ENCODE data around the gene GGTA1.
A peak's percentile ranks its signal among the peaks of the same experiment; 100 is the strongest.
"Not testable (repeated sequence)": the region's sequence is repeated elsewhere in the genome, so short reads cannot be mapped to it uniquely, and the experiment has no call there.

GGTA1 gene

DNA sequence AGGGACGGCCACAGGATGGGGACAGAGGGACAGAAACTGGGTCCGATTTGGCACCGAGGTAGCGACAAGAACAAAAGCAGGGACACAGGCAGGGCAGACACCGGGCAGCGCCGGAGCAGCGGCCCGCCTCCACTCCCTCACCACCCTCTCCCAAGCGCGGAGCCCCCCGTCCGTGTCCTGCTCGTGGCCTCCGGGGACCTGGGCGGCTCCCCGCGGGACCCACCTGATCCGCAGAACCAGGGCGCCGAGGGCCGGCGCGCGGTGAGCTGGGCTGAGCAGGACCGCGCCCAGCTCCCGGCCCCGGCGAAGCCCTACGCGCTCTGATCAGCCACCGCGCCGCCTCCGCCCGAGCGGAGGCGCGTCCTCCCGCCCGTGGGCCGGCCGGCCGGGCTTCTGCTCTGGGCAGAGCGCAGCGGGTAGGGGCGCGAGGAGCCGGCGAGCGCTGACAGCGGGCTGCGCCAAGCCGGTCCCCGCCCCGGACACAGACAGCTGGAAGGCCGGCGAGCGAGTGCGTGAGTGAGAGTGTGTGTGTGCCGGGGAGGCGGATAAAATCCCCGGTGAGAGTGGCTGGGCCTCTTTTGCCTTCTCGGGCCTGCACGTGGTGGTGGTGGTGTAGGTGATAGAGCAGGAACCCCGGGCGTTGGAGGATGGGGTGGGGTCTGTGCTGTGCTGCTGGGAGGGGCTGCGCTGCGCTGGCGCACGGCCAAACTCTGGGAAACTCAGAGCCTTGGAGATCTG is at the start of gene GGTA1:
GGTA1 (minus strand) TSS at position 418 of the 738 bp plus-strand sequence. CDS start 31,922 bp downstream, outside the sequence.
- DNase-seq: peak in 21 of 56 donors; percentile 20 to 59 (median 29)

DNA sequence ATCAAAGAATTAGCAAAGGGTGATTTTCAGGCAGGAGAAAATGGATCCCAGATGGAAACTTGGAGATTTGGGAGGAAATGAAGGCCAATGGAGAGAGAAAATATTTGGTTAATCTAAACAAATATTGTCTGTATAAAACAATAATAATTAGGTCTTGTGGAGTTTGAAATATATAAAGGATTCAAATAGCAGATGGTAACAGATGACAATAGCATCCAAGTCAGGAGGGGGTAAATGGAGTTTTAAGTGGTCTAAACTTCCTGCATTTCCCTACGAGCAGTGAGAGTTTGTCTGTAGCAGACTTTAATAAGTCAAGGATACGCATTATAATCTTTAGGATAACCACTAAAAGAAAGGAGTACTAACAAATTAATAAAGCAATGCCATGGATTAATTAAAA is 49.0 kb upstream of the GGTA1 start:
- DNase-seq: no peak

DNA sequence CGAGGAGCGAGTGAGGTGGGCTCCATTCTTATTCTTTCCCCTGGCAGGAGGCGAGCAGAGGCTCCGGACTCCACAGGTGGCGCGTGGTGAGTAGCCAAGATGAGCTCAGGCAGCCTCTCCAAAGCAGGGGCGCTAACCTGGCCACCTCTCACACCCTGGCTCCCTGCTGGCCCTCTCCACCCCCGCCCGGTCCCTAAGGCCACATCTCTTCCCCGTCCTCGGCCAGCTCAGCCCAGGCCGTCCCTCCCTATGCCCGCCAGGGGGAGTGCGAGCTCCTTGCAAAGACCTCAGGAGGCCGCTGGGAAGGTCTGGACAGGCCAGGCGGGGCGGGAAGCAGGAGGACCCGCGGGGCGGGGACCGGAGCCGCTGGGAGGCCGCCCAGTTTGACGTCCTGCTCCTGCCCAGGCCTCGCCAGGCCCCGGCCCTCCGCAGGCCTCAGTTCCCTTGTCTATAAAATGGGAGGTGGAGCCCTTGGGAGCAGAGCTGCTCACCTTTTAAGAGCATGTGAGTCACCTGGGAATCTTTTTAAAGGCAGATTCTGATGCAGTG is 46.3 kb upstream of the GGTA1 start:
- peak in 55 of 56 donors; percentile 21 to 94 (median 81) for DNase-seq

DNA sequence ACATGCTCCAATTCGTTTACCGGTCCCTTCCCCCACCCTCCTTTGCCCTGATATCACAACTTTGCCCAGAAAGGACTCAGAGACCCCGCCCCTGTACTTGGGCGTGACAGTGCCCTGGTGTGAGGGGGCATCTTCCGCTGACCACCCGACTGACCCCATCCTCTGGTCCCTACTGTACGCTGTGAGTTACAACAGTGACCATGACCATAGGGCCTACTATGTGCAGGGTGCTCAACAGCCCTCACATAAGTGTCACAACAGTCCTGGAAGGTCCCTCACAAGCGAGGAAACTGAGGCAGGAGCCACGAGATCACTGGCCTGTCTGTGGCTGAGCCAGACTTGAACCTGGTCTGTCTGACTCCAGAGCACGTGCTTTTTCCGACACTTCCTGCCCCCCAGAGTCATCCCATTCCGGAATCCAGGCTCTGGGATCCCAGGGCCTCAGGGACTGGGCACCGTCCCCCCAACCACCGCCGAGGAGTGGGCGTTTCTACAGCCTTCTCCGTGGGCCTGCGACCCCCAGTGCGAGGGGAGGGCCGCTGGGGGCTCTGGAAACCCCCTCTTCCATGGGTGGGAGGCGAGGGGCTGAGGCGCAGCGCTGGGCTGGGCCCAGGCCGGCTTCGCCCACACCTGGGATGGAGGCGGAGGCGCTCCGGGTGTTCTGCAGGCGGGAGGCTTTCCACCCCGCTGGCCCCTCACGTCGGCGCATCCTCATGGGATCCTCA is 45.7 kb upstream of the GGTA1 start:
- no peak for DNase-seq

DNA sequence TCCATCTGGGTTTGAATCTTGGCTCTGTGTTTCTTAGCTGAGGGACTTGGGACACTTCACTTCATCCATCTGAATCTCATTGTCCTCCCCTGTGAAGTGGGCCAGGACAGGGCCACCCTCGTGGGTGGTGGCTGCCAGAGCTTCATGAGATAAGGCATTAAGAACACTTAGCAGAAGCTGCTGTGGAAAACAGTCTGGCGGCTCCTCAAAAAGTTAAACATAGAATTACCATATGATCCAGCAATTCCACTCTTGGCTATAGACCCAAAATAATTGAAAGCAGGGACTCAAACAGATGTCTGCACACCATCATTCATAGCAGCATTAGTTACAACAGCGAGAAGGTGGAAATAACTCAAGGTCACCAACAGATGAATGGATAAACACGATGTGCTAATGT is 42.4 kb upstream of the GGTA1 start:
- no peak for DNase-seq

DNA sequence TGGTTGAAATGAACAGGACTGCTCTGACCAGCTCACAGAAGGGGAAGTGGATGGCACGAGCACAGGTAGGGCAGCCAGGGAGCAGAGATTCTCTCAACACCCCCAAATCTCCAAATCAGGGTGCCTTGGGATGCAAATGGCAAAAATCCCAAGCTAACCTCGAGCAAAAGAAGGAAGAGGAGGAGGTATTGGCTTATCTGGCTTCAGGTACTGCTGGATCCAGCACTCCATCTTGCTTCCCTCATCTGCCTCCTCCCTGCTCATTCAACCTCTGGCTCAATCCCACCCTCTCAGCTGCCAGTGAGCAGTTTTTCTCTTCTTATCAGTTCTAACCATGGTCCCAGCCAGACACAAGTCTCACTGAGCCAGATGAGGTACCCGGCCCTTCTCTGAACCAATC is 41.6 kb upstream of the GGTA1 start:
- DNase-seq: no peak

DNA sequence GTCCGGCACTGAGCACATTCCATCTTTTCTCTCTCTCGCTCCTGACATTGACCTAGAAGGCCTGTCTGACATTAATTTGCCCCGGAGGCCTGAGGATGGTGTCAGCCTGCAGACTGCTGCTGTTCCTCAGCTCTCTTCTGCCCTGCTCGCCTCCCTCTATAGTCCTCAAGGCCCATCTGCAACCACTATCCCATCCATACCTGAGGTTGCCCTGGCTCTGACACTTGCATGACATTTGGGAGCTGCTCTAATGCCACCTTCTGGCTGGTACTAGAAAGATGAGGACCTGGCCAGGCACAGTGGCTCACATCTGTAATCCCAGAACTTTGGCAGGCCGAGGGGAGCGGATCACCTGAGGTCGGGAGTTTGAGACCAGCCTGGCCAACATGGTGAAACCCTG is 38.6 kb upstream of the GGTA1 start:
- DNase-seq: peak in 1 of 56 donors; percentile 13

DNA sequence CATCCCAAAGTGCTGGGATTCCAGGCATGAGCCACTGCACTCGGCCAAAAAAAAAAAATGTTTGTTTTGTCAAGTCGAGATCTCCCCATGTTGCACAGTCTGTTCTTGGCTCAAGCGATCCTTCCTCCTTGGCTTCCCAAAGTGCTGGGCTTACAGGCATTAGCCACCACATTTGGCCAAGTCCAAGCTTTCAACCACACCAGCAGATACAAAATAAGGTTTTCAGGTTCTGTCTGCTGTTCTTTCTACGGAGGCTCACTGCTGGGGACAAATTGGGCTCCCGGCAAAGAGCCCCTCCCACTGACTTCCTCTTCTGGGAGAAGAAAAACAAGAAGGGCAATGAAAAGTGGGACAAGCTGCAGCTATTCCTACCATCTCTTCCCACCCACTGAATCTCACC is 37.6 kb upstream of the GGTA1 start:
- peak in 3 of 56 donors; percentile 3 to 21 (median 12) for DNase-seq

DNA sequence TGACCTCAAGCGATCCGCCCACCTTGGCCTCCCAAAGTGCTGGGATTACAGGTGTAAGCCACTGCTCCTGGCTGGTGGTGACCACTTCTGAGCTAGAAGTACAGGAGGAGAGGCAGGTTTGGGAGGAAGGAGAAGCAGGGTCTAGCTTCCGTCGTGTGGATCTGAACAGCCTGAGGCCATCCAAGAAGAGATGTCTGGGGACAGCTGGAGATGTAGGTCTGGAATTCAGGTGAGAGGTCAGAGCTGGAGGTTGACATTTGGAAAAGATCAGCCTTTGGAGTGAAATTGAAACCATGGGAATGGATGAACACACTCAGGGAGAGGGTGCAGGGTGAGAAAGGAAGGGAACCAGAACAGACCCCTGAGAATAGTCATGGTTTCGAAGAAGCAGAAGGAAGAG is 33.2 kb upstream of the GGTA1 start:
- no peak for DNase-seq

DNA sequence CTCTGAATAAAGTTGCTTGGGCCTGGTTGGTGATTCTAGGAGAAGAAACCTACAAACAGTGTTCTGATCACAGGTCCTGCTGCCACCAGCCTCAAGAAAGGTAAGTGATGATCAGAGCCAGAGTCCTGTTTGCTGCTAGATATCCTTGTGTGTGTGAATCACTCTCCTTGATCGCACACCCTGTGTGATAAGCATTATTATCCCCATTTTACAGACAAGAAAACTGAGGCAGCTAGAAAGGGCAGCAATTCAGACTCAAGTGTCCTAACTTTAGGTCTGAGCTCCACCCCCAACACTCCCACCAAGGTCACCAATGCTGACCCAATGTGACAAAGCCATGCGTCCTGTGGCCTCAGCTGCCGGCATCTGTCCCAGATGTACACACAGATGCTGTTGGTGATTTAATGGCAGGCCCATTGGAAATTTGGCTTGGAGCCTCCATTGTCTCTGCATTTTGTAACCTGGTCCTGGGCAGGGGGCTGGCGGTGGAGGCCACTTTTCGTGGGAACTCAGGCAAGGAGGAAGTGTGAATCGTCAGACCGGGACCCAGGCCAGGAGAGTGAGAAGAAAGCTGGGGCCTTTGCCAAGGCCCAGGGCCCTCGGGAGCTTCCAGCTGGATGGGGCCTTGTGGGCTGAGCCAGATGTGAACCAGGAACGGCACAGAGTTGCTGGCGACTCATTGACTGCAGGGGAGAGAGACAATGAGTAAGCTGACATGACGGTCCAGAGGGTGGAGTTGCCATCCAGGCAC is 29.8 kb upstream of the GGTA1 start:
- peak in 39 of 56 donors; percentile 8 to 72 (median 42) for DNase-seq

DNA sequence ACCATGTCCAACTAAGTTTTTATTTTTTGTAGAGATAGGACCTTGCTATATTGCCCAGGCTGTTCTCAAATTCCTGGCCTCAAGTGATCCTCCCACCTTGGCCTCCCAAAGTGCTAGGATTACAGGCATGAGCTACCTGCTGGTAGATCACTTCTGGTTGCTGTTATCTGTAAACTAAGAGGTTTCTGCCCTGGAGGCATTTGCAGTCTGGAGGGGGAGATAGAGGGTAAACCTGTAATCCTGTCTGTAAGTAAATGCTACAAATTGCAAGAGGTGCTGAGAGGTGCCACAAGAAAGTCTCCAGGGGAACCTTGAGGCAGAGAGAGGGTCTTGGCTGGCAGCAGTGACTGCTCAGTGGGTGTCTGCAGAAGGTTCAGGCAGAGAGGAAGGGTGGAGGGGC is 29.0 kb upstream of the GGTA1 start:
- no peak for DNase-seq

DNA sequence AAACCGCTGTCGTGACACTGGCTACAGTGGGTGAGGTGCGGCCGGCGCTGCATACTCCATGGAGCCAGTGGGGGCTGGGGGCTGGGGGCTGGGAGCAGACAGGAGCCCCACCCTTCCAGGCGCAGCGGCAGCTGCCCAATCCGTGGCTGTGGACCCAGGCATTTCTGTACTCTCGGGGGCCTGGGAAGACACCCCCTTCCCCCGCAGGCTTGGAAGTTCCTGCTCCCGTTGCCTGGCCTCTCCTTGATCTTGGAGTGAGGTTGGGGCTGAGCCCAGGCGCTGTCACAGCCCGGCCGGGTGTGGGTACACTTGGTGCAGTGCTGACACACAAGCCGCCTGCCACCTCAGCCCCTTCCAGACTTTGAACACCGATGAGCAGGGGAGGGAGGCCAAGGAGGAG is 27.7 kb upstream of the GGTA1 start:
- DNase-seq: peak in 1 of 56 donors; percentile 8

DNA sequence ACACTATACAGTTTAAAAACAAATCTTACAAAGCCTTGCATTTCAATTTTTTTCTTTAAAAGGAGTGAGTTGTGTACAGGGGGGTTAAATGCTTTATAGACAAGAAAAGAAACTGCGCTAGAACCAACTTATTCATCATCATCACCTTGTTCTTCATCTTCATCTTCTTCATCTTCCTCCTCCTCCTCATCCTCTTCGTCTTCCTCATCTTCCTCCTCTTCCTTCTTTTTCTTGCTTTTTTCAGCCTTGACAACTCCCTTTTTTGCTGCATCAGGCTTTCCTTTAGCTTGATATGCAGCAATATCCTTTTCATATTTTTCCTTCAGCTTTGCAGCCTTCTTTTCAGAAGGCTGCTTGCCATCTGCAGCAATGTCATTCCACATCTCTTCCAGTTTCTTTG is 20.0 kb upstream of the GGTA1 start:
- not testable (repeated sequence) for DNase-seq

DNA sequence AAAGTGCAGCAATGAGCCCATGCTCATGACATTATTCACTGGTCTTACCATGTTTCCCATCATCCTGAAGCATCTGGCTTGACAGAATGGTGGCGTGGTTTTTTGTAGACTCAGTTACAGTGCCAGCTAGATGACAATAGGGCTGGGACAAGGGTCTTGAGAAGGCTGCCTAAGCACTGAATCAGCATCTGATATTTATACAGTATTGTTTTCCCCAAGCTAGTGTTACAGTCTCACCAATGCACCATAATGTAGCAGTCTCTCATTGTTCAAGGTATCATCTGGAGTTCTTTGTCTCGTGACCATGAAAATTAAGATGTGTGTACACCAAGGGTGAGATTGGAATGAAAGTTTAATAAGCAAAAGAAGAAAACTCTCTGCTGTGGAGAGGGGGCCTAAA is 19.0 kb upstream of the GGTA1 start:
- no peak for DNase-seq

DNA sequence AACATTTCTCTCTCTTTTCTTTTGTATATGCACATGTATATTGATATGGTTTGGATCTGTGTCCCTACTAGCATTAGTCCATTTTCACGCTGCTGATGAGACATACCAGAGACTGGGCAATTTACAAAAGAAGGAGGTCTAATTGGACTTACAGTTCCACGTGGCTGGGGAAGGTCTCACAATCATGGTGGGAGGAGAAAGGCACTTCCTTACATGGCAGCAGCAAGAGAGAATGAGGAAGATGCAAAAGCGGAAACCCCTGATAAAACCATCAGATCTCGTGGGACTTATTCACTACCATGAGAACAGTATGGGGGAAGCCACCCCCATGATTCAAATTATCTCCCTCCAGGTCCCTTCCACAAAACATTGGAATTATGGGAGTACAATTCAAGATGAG is 13.5 kb upstream of the GGTA1 start:
- DNase-seq: not testable (repeated sequence)

DNA sequence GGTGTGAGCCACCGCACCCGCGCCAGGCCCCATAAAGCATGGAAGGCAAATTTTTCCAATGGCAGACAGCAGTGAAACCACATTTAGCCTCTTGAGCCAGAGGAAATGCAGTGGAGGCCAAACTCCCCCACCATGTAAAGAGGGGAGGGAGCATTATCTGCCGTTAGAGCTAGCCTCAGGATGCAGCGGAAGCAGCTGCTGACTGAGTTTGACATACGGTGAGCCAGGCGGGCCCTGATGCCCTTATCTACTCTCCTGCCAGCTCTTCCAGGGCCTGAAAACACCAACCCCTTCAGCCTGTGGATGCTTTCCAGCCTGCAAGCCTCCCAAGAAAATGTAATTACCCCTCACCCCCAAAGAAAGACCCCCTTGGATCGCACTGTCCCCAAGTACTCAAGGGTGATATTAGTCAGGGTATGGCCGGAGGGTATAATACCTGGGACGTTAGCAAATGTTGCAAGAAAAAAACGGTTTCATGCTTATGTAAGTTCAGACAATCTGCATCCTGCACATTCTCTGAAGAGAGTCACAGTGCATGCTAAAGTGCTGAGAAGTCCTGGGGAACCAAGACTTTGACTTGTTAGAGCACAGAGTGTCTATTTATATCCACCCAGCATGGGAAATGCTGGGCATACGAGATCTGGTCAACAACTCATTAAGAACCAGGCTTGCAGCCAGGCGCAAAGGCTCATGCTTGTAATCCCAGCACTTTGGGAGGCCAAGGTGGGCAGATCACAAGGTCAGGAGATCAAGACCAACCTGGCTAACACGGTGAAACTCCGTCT is 11.3 kb upstream of the GGTA1 start:
- peak in 2 of 56 donors; percentile 15 to 22 for DNase-seq

DNA sequence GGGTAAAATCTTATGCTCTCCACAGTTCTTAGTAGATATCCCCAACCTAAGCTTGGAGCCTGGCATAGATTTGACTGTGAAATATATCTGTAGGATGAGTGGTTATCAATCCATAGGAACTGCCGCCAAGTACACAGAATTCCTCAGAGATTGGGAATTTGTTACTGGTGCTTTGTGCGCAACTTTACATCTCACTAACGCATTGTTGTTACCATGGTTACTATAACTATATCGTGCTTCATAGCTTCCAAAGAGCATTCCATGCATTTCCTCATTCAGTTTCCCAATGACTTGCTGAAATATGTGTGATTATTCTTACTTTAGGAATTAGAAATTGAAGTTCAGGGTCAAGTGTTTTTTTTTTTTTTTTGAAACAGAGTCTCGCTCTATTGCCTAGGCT is 9.5 kb upstream of the GGTA1 start:
- DNase-seq: no peak

DNA sequence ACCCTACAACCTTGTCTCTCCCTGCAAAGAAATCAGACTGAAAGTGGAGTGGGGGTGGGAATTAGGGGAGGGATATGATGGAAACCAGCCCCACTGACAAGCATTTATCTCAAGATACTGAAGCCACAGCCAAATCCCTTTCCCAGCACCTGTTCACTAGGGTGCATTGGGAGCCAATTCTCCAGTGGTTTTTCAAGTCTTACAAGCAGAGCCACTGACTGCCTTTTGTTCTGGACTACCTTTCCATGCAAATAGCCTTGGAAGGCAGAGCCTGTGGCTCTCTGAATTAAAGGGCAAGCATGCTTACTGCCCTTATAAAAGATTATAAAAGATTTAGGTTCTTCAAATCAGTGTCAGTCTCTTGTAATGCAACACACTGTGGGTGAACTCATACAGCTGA is 8.8 kb upstream of the GGTA1 start:
- no peak for DNase-seq

DNA sequence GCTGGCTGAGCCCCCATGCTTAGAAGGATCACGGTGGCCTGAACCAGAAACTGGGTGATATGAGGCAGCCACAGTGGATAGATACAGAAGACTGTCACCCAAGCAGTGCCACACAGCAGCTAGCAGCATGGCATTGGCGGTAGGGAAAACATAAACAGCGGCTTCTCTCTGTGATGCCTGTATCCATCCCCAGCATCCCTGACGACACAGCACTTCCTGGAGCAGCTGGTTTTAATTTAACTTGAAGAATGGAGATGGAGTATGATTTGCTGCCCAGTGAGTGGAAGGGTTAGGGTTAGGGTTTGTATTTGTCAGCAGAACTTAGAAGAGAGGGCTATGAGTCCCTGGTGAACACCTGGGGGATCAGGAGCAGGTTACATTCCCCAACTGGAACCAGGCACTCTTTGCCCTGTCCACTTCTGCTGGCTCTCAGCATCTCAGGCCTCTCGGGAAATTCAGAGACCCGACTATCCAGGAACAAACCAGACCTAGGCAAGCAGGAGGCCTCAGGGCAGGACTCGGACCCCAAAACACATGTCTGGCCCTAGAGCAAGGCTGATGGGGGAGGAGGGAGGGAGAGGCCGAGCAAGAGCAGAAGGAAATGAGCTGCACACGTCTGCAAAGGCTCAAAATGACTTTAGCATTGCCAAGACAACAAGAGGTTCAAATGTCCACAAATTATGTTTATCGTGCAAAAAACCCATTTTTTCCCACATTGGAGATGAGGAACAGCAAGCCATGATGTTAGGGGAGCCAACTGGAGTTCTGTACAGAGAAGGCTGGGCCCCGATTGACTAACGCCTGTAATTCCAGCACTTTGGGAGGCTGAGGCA is 6.5 kb upstream of the GGTA1 start:
- no peak for DNase-seq

DNA sequence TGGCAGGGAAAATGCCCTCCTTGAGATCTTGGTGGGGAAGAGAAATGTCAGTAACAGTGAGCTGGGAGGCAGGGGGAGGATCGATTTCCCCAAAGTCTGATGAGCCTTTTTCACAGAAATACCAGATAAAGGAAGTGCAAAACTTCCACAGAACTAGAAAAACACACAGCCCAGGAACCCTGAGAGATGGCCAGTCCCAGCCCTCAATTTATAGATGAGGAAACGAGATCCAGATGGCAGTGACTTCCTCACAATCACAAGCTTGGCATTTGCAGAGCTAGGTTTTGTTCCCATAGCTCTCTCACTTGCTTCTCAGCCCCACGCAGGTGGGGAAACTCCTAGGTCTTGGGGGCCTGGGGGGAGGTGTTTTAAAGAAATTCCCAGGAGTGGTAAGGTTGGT is 3.8 kb upstream of the GGTA1 start:
- DNase-seq: peak in 1 of 56 donors; percentile 38
